Fibroblast of pulmonary artery (primary cell): ENCODE data around the gene ACOX3.

Source experiments
- DNase-seq: peaks from one replicate; pipeline ENCODE4 v3.0.0-alpha.2; 2010; ENCODE audit warnings: low read depth
- H3K4me3 ChIP-seq: replicated peaks from 2 replicates; pipeline ENCODE4 v1.5.1; 2011; ENCODE audit warnings: low read depth, mild to moderate bottlenecking, control low read depth, low read length, moderate library complexity
- CTCF ChIP-seq: IDR thresholded peaks from 2 replicates; pipeline ENCODE4 v1.5.1; 2011; ENCODE audit warnings: mild to moderate bottlenecking, control low read depth, low read length, inconsistent platforms; ENCODE audit errors: missing control alignments

Gene ACOX3

DNA sequence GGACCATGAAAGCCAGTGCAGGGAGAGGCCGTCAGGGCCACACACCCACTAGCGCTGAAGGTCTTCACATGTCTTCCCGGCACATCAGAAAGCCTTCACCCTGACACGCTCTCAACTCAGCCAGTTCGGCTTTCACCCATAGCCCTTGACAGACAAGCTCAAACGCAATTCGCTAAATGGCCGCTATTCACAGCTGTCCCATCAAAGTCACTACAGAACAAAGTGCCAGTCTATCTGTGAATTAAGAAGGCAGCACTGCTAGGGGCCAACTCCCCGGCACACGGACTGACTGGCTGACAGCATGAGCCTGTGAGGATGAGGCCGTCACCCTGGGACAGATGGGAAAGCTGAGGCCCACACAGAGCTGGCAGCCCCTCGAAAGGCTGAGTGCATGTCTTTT, 45.7 kb downstream of the ACOX3 start:
- H3K4me3 ChIP-seq = no peak overlapping the region
- no peak for DNase-seq
- TF ChIP-seq CTCF = no peak

DNA sequence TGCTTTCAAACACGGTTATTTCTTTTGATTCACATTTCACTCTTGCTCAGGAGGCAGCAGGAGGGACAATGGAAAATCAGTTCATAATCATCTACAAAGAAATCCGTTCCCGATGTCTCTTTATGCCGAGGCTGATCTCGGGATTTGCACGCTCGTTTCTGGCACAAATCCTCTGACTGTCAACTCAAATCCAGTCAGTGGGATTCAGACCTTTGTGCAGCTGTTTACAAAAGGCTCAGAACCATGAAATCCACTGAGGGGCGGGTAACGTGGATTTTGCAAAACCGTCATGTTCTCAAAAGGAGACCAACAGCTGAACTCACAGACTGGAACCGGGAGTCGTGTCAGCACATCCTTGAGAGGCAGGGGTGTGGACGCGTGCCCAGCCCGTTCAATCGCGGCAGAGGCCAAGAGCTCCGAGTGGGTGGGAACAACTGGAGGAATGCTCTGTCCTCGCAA, 46.4 kb downstream of the ACOX3 start:
- DNase-seq = peak; percentile 68
- TF ChIP-seq CTCF = no peak
- no peak overlapping the region for H3K4me3 ChIP-seq

- TF ChIP-seq CTCF = peak; percentile 39
- DNase-seq = peak; percentile 97
Observed at GRCh38 chr4:8393593-8394038, 46.9 kb downstream of the ACOX3 start.

DNA sequence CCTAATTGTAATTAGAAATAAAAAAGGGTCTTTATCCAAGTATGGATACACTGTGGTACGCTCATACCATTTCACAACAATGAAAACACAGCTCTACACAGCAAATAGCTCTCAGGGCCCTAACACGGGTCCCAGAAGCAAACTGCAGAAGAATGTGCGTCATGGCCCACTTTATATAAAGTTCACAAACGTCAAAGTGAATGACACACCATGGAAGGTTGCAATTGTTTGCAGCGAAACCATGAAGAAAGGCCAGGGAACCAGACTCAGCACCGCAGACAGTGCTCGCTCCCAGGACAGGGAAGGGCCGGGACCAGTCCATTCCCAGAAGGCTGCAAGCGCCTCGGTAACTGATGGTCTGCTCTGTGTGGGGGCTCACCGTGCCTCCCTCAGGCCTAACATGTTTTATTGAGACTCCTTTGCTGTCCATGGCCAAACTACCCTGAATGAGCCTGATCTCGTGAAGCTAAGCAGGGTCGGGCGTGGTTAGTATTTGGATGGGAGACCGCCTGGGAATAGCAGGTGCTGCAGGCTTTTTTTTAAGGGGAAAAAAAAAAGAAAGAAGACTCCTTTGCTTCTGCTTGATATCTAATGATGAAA, 47.8 kb downstream of the ACOX3 start:
- DNase-seq = no peak
- TF ChIP-seq CTCF = no peak
- H3K4me3 ChIP-seq = no peak overlapping the region

More at GRCh38 chr4:8393593-8394038, 46.9 kb downstream of the ACOX3 start:
- H3K4me3 ChIP-seq = no peak overlapping the region

- H3K4me3 ChIP-seq = no peak overlapping the region
- no peak for TF ChIP-seq CTCF
- DNase-seq = peak; percentile 93
Observed at GRCh38 chr4:8391972-8392371, 48.6 kb downstream of the ACOX3 start.

DNA sequence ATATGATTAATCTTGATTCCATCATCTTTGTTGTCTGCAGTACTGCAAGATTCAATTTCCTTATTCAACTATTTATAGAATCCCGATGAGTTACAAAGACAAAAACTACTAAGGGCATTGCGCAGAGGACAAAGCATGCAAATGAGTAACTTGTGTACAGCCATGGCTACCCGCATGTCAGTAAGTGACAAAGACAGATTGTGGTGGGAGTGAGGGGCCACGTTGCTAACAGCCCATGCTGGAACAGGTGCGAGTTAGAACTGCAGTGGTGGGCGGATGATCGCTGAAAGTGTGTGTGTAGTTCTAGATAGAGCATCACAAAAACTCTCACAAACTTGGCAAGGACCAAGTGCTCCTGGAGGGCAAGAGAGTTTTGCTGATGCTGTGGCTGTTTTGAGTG, 49.5 kb downstream of the ACOX3 start:
- H3K4me3 ChIP-seq = no peak overlapping the region
- TF ChIP-seq CTCF = no peak
- no peak for DNase-seq

DNA sequence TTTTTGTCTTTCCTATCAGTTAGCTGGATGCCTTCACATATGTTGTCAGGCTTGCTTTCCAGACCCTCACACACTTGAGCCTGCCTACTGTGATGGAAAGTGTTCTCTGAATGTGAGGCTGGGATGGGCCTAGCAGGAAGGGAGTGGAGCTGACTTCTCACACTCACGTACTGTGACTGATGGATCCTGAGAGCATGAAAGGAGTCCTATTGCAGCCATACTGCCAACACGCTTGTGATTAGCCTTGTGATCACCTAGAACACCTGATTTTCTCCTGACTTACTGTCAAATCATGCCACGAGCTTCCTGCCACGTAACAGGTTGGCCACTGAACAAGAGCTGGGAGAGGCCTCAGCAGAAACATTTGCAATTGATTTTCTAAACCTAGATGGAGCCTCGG, 49.9 kb downstream of the ACOX3 start:
- no peak for TF ChIP-seq CTCF
- DNase-seq = no peak
- H3K4me3 ChIP-seq = no peak overlapping the region
